Loucy (cell line): ENCODE measurements around the gene RSBN1.

Experiments used
- CTCF ChIP-seq: fragments of 200-600 bp; sonication (generic); conservative IDR thresholded peaks from 2 replicates; pipeline ENCODE4 v1.5.1; 2014; ENCODE audit warnings: mild to moderate bottlenecking, antibody characterized with exemption, low read length
- EZH2phosphoT487 ChIP-seq: fragments of 200-600 bp; IDR thresholded peaks from 2 replicates; pipeline ENCODE4 v1.6.1; 2018; ENCODE audit warnings: antibody characterized with exemption, mild to moderate bottlenecking, moderate library complexity, borderline replicate concordance

GRCh38 chr1:113812661-113813135, 422 bp upstream of the RSBN1 start:
- TF ChIP-seq CTCF (no peak), EZH2phosphoT487 (no peak)
